VCaP (cell line): ENCODE results near the gene POU2AF3.
"Not testable (repeated sequence)": the region's sequence is repeated elsewhere in the genome, so short reads cannot be mapped to it uniquely, and the experiment has no call there.

Source experiments
- H3K27ac ChIP-seq: fragments of 450-650 bp; 2 replicates; pipeline ENCODE4 v1.5.1; 2017
- TF ChIP-seq, protein P1 (sequence below): fragments of 450-650 bp; conservative IDR thresholded peaks from 2 replicates; pipeline ENCODE4 v1.5.1; 2017; ENCODE audit warnings: mild to moderate bottlenecking, moderate library complexity

Gene POU2AF3

DNA sequence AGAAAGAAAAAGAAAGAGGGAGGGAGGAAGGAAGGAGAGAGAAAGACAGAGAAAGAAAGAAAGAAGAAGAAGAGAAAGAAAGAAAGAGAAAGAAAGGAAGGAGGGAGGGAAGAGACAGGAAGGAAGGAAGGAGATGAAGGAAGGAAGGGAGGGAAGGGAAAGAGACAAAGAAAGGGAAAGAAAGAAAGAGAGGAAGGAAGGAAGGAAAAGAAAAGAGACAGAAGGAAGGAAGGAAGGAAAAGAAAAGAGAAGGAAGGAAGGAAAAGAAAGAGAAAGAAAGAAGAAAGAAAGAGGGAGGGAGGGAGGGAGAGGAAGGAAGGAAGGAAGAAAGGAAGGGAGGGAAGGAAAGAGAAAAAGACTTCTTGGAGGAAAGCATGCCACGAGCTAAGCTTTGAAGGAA is 33.7 kb upstream of the POU2AF3 start:
- TF ChIP-seq, protein P1, sequence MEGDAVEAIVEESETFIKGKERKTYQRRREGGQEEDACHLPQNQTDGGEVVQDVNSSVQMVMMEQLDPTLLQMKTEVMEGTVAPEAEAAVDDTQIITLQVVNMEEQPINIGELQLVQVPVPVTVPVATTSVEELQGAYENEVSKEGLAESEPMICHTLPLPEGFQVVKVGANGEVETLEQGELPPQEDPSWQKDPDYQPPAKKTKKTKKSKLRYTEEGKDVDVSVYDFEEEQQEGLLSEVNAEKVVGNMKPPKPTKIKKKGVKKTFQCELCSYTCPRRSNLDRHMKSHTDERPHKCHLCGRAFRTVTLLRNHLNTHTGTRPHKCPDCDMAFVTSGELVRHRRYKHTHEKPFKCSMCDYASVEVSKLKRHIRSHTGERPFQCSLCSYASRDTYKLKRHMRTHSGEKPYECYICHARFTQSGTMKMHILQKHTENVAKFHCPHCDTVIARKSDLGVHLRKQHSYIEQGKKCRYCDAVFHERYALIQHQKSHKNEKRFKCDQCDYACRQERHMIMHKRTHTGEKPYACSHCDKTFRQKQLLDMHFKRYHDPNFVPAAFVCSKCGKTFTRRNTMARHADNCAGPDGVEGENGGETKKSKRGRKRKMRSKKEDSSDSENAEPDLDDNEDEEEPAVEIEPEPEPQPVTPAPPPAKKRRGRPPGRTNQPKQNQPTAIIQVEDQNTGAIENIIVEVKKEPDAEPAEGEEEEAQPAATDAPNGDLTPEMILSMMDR, result no peak
- no peak overlapping the region for H3K27ac ChIP-seq

DNA sequence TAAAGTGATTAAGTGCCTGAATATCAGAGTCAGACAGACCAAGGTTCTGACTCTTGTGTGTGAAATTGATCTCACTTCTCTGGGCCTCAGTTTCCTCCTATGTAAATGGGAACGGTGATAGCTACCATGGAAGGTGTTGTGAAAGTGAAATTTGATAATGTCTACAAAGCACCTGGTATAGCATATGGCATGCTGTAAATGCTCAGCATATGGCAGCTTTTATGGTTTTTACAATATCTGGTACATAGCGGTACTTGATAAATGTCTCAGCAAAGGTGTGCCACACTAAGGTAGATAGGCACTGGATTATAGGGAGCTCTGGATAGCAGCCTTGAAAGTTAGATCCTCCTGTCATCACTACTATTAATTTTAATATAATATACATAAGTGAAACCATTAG is 32.9 kb upstream of the POU2AF3 start:
- TF ChIP-seq, protein P1, result no peak
- H3K27ac ChIP-seq, result no peak overlapping the region

DNA sequence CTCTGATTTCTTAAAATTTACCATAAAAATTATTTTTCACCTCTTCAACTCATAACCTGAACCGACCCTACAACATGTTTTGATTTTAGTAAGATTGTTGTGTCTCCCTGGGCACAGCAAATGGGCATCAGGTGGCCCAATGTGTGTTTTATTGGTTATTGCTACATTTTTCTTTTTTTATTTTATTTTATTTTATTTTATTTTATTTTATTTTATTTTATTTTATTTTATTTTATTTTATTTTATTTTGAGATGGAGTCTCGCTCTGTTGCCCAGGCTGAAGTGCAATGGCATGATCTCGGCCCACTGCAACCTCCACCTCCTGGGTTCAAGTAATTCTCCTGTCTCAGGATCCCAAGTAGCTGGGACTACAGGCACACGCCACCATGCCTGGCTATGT is 30.0 kb upstream of the POU2AF3 start:
- H3K27ac ChIP-seq, result not testable (repeated sequence)

DNA sequence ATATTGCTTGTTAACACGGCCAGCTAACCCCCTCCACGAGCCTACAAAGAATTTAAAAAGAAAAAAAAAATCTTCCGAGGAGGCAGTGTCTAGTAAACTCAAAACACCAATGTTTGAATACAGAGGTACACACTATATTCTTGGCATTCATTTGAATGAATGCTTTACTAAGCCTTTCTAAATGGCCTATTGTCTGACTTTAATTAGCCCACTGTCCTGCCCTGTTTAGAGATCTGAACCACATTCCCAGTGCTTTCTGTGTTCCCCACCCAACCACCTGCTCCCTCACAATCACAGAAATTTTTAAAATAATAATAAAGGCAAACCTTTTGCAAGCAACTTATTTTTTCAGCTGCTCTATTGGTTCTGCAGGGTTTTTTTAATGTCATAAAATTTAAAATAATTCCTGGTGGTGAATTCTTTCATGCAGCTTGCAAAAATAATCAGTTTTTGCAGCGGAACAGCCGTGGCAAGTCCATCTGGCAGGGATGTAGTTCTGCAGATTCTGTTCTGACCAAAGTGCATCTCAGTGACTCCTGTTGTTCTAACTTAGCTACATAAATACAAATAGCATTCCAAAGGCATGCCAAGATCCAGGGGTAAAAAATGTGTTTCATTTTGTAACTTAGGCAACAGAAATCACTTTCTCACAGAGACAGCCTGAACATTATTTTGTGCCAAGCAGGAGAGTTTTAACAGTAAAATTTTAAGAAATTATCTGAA is 29.0 kb upstream of the POU2AF3 start:
- H3K27ac ChIP-seq, result no peak overlapping the region
- TF ChIP-seq, protein P1, result no peak

- no peak overlapping the region for H3K27ac ChIP-seq
- TF ChIP-seq, protein P1, result no peak
Observed at GRCh38 chr11:111272420-111272819, 25.9 kb upstream of the POU2AF3 start.

DNA sequence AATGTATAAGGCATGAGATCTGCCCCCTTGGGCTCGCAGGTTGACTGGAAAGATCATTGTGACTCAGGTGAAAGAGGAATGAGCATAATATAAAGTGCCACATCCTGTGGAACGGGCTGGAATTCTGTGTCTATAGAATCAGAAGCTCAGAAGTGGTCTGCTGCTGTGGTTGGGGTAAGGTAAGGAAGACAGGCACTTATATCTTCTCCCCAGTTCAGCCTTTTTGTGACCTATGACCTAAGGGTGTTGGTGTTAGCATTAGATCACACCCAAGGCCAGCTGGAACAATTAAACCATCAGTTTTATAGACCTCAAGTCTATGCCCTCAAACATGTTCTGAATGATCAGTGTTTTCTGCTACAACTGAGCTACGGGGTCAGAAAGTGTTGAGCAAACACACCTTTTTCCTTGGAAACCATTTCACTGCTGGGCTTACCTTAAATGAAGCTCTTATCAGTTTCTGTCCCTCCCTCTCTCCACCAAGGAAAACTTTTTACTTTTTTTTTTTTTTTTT is 15.7 kb upstream of the POU2AF3 start:
- H3K27ac ChIP-seq, result peak overlapping the region; percentile 82

DNA sequence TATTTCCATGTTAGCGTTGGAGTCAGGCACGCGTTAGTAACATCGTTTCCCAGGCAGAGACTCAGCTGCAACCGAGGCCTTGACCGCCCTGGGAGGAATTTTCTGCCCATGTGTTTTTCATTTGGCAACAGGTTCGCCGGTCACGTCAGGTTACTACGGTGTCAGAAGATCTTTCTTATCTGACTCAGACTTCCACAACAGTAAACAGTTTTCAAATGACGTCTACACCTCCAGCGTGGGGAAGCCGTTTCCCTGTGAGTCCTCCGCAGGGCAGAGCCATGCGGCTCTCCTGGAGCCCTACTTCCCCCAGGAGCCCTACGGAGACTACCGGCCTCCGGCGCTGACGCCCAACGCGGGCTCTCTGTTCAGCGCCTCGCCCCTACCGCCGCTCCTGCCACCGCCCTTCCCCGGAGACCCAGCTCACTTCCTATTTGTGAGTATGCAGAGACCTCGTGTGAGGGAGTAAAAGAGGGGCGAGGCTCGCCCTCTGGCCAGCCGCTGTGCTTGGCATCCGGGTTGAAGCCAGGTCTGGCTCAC is 14.3 kb upstream of the POU2AF3 start:
- TF ChIP-seq, protein P1, result no peak
- H3K27ac ChIP-seq, result peak overlapping the region; percentile 82

More for the DNA sequence above, 15.7 kb upstream of the POU2AF3 start:
- TF ChIP-seq, protein P1, result no peak
